IPS DF 6.9 (cell line): ENCODE data around the gene CDC42.
A peak's percentile ranks its signal among the peaks of the same experiment; 100 is the strongest.
"Not testable (repeated sequence)": the region's sequence is repeated elsewhere in the genome, so short reads cannot be mapped to it uniquely, and the experiment has no call there.

Source experiments
- DNase-seq: peaks from one replicate; pipeline ENCODE4 v3.0.0-alpha.2; 2013; ENCODE audit warnings: low read depth, low spot score
- H3K27ac ChIP-seq: one replicate; pipeline ENCODE4 v1.5.1; 2013; ENCODE audit warnings: low read length, control low read depth
- H3K27me3 ChIP-seq: 2 replicates; pipeline ENCODE4 v1.6.1; 2013; ENCODE audit warnings: mild to moderate bottlenecking, low read length; ENCODE audit not compliant: control insufficient read depth, insufficient read depth
- H3K36me3 ChIP-seq: 2 replicates; pipeline ENCODE4 v1.6.1; 2013; ENCODE audit warnings: low read length; ENCODE audit not compliant: control insufficient read depth, insufficient read depth
- H3K4me1 ChIP-seq: 2 replicates; pipeline ENCODE4 v1.6.1; 2013; ENCODE audit warnings: low read length; ENCODE audit not compliant: control insufficient read depth, insufficient read depth
- H3K4me3 ChIP-seq: 2 replicates; pipeline ENCODE4 v1.5.1; 2013; ENCODE audit warnings: mild to moderate bottlenecking, low read length
- H3K9me3 ChIP-seq: 2 replicates; pipeline ENCODE4 v1.6.1; 2013; ENCODE audit warnings: low read length, inconsistent platforms; ENCODE audit not compliant: control insufficient read depth, insufficient read depth
- WGBS: extraction: QIAGEN DNeasy Blood & Tissue Kit; methylation state at CpG from one replicate; pipeline ENCODE4 v1.1.7; 2013; ENCODE audit warnings: mixed read lengths, missing lambda C conversion rate; ENCODE audit not compliant: insufficient read length, insufficient coverage; 5-methylcytosine and 5-hydroxymethylcytosine counted together

The CDC42 gene

DNA sequence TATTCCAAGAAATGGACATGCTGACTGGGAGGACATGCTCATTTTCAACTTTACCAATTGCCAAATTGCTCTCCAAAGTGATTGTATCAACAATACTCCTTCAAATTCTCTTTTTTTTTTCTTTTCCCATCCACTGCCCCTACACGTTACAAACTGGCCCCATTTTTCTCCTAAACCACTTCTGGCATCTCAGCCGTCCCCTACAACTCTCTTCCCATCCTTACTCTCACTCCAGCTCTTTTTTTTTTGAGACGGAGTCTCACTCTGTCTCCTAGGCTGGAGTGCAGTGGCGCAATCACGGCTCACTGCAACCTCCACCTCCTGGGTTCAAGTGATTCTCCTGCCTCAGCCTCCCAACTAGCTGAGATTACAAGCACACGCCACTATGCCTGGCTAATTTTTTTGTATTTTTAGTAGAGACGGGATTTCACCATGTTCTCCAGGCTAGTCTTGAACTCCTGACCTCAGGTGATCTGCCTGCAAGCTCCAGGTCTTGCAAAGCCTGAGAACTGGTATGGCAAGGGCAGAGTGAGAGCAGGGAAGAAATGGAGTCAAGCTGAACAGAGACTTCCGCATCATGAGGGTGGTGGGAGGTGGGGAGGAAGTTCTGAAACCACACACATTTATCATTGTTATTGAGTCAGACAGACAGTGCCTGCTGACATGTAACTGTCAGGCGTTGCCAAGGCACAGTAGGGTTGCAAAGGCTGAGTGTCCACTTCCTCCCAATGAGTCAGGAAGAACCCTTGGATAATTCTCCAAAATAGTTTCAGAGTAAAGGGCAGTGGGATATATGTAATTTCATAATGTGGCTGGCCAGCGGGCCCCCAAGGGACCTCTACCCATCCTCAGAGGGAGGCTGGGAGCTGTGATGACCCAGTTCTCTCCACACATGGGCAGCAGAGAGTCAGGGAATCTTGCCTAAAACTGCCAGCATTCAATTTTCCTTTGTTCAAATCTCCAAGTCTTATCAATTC, 33.6 kb upstream of the CDC42 start:
- no peaks in the 10 kb centered on the region for H3K36me3 ChIP-seq
- H3K4me1 ChIP-seq, result no peaks in the 10 kb centered on the region
- H3K4me3 ChIP-seq, result no peak overlapping the region
- DNase-seq, result no peak
- H3K27me3 ChIP-seq, result no peaks in the 10 kb centered on the region
- H3K9me3 ChIP-seq, result no peaks in the 10 kb centered on the region
- WGBS, result 100% methylated on average over 1 of the region's 10 CpGs
- no peak overlapping the region for H3K27ac ChIP-seq

DNA sequence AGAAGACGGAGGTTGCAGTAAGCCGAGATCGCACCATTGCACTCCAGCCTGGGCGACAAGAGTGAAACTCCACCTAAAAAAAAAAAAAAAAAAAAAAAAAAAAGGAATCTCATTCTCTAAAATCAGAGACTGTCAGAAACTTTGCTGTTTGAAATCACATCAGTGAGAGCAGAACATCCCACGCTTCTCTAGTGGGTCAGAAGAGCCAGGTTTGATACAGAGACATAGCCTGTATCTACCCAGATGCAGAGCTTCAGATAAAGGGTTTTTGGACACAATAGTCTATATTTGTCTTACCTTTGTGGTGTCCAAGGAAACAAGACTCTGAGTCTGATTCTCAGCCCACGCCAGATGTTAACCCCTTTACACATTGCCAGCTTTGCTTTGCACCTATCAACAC, 31.4 kb upstream of the CDC42 start:
- Histone ChIP-seq H3K4me1 (no peaks in the 10 kb centered on the region; the same call in 1 of the 2 replicates), H3K36me3 (no peaks in the 10 kb centered on the region)
- no CpG with 5 or more reads among the region's 6 CpGs for WGBS

GRCh38 chr1:22024485-22025367, 27.8 kb upstream of the CDC42 start:
- Histone ChIP-seq H3K36me3 (no peaks in the 10 kb centered on the region), H3K4me1 (no peaks in the 10 kb centered on the region; the same call in 1 of the 2 replicates), H3K27me3 (no peaks in the 10 kb centered on the region), H3K4me3 (peak overlapping the region; percentile 95; the same call in 1 of the 2 replicates), H3K27ac (no peak overlapping the region), H3K9me3 (no peaks in the 10 kb centered on the region)
- DNase-seq, result no peak
- no CpG with 5 or more reads among the region's 33 CpGs for WGBS

More for the DNA sequence above, 31.4 kb upstream of the CDC42 start:
- Histone ChIP-seq H3K4me3 (no peak overlapping the region), H3K27me3 (no peaks in the 10 kb centered on the region), H3K27ac (no peak overlapping the region), H3K9me3 (no peaks in the 10 kb centered on the region)
- no peak for DNase-seq

DNA sequence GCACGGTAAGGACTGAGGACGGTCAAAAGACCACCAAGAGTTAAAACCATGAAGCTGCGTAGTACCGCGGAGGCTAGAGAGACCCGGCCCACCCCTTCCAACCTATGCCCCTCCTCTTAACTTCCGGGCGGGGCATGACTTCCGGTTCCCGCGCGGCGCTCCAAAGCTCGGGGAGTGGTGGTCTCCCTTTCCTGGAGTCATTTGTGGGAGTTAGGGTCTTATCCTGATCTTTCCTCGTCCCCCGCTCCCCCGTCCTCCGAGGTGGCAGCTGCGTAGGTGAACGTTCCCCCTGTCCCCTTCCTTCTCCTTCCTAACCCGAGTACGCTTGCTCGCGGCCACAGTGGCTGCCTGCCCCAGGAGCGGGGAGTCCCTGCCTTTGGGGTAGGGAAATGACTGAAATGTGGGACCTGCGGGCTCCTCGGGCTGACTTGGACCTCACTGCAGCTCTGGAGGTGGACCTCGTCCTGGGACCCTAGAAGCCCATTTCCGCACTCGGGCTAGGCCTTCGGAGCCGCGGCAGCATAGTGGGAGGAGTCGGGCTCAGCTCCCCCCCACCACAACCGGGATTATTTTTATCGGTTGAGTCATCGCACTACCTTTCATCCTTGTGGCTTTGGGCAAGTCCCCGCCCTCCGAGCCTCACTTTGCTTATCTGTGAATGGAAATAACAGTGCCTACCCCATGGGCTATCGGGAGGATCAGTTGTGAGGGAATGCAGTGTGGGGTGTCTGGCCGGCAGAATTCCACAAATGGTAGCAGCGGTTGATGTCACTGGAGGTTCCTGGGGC, 26.9 kb upstream of the CDC42 start:
- Histone ChIP-seq H3K36me3 (peaks cover 2% of the 10 kb centered on the region; the same call in 1 of the 2 replicates), H3K27me3 (no peaks in the 10 kb centered on the region), H3K9me3 (no peaks in the 10 kb centered on the region), H3K4me3 (peak overlapping the region; percentile 95), H3K4me1 (no peaks in the 10 kb centered on the region; the same call in 1 of the 2 replicates), H3K27ac (no peak overlapping the region)
- WGBS, result no CpG with 5 or more reads among the region's 42 CpGs
- no peak for DNase-seq

DNA sequence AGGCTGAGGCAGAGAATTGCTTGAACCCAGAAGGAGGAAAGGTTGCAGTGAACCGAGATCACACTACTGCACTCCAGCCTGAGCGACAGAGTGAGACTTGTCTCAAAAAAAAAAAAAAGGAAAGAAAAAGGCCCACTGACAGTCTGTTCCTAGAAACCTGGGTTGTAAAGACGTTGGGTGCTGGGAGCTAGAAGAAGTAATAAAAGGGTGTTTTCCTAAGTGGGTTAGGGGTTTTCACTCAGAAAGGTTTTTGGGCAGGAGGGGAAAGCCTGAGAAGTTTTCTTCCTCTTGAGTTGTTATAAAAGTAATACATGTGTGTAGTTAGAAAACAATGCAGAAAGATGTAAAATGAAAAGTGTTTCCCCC, 25.6 kb upstream of the CDC42 start:
- no peak overlapping the region for H3K4me3 ChIP-seq
- H3K27me3 ChIP-seq, result no peaks in the 10 kb centered on the region
- no peaks in the 10 kb centered on the region for H3K9me3 ChIP-seq
- no CpG with 5 or more reads among the region's 3 CpGs for WGBS
- H3K27ac ChIP-seq, result no peak overlapping the region
- peaks cover 4% of the 10 kb centered on the region; the same call in 1 of the 2 replicates for H3K36me3 ChIP-seq
- H3K4me1 ChIP-seq, result no peaks in the 10 kb centered on the region; the same call in 1 of the 2 replicates
- DNase-seq, result no peak

GRCh38 chr1:22030057-22030456, 22.5 kb upstream of the CDC42 start:
- Histone ChIP-seq H3K9me3 (no peaks in the 10 kb centered on the region), H3K4me1 (no peaks in the 10 kb centered on the region), H3K36me3 (peaks cover 4% of the 10 kb centered on the region; the same call in 1 of the 2 replicates), H3K27ac (no peak overlapping the region), H3K4me3 (no peak overlapping the region), H3K27me3 (no peaks in the 10 kb centered on the region)
- no CpG with 5 or more reads among the region's 4 CpGs for WGBS
- DNase-seq, result no peak

- DNase-seq, result no peak
- H3K27ac ChIP-seq, result no peak overlapping the region
- no peak overlapping the region for H3K4me3 ChIP-seq
- no peaks in the 10 kb centered on the region for H3K9me3 ChIP-seq
- no peaks in the 10 kb centered on the region for H3K4me1 ChIP-seq
- no CpG with 5 or more reads among the region's 3 CpGs for WGBS
- H3K36me3 ChIP-seq, result peaks cover 4% of the 10 kb centered on the region; the same call in 1 of the 2 replicates
- no peaks in the 10 kb centered on the region for H3K27me3 ChIP-seq
Measured at GRCh38 chr1:22030473-22030872, 22.0 kb upstream of the CDC42 start.

GRCh38 chr1:22031214-22031962, 21.1 kb upstream of the CDC42 start:
- no peak for DNase-seq
- Histone ChIP-seq H3K27me3 (no peaks in the 10 kb centered on the region), H3K4me1 (no peaks in the 10 kb centered on the region), H3K27ac (no peak overlapping the region), H3K4me3 (no peak overlapping the region), H3K9me3 (no peaks in the 10 kb centered on the region), H3K36me3 (peaks cover 4% of the 10 kb centered on the region; the same call in 1 of the 2 replicates)
- whole genome bisulfite sequencing, result no CpG with 5 or more reads among the region's 8 CpGs

GRCh38 chr1:22034834-22035233, 17.7 kb upstream of the CDC42 start:
- no CpG with 5 or more reads among the region's 5 CpGs for WGBS
- not testable (repeated sequence) for DNase-seq, H3K27me3 ChIP-seq

More at GRCh38 chr1:22034834-22035233, 17.7 kb upstream of the CDC42 start:
- H3K4me1 ChIP-seq, H3K27ac ChIP-seq, H3K36me3 ChIP-seq, H3K4me3 ChIP-seq, H3K9me3 ChIP-seq: not testable (repeated sequence)
